ENCODE measurements around the gene KCNJ9.

GRCh38 chr1:160053548-160054365 lies 27.6 kb upstream of the KCNJ9 start:
- TF ChIP-seq EZH2 (IDR thresholded peaks at IDR 0.05; ENCODE audit: low read depth) (no peak), CTCF (conservative IDR thresholded peaks at IDR 0.05) (no peak)

Data from PC-9 (cell line).